ENCODE measurements around the gene PRELP. TPM values are rescaled to one million over a fixed set of nuclear protein-coding genes. Genes with fewer than 3 reads are reported as not detected.

The PRELP gene
- total and polyA plus RNA-seq, 2 donors (not counting 1 experiment from before 2014, with no cell fraction given): not detected

- H3K27ac Mint-ChIP-seq: no peak overlapping the region
- 88% methylated on average over 6 of the region's 9 CpGs for WGBS (ENCODE audit: insufficient coverage)
- H3K4me1 Mint-ChIP-seq: peaks cover 8% of the 10 kb centered on the region
- POLR2A ChIA-PET: no interaction called here
- Histone ChIP-seq H3K4me2 (replicated peaks; ENCODE audit: low read depth, low read length, poor library complexity, severe bottlenecking) (no peak overlapping the region), H4K20me1 (ENCODE audit: control insufficient read depth, insufficient read depth, low read length, poor library complexity, severe bottlenecking) (no peaks in the 10 kb centered on the region), H2AFZ (ENCODE audit: insufficient read depth, low read depth, low read length, poor library complexity, severe bottlenecking) (no peak overlapping the region), H3K9me3 (ENCODE audit: control extremely low read depth in 1 of 3, control insufficient read depth in 2 of 3, insufficient read depth in 1 of 3, low read length in 2 of 3) (peaks cover 0 to 7% (median 0%) of the 10 kb centered on the region in 3 donors), H3K27me3 (replicated peaks in 1 of 4; ENCODE audit: control extremely low read depth in 1 of 4, control insufficient read depth in 3 of 4, insufficient read depth in 4 of 4, low read length in 3 of 4) (peaks cover 0 to 8% (median 0%) of the 10 kb centered on the region in 4 experiments), H3K4me1 (ENCODE audit: control insufficient read depth in 2 of 2, insufficient read depth in 2 of 2, low read length in 2 of 2) (peaks cover 2 to 6% of the 10 kb centered on the region in 2 donors), H3K79me2 (ENCODE audit: control insufficient read depth, insufficient read depth, low read length) (no peaks in the 10 kb centered on the region), H3K36me3 (replicated peaks in 1 of 2; ENCODE audit: control extremely low read depth in 1 of 2, control insufficient read depth in 1 of 2, extremely low read depth in 1 of 2, insufficient read depth in 2 of 2, low read length in 1 of 2) (no peaks in the 10 kb centered on the region), H3K27ac (ENCODE audit: low read length in 2 of 2) (no peak overlapping the region), H3K4me3 (ENCODE audit: control extremely low read depth in 1 of 5, extremely low read depth in 1 of 5, insufficient read depth in 1 of 5, low read depth in 2 of 5, low read length in 4 of 5) (no peak overlapping the region), H3K9ac (ENCODE audit: low read length) (no peak overlapping the region)
- no peak overlapping the region for H3K4me3 Mint-ChIP-seq
- ATAC-seq (ENCODE audit: low read depth) (no peak), DNase-seq (no peak)
- peaks cover 8% of the 10 kb centered on the region for H3K27me3 Mint-ChIP-seq
- H3K9me3 Mint-ChIP-seq (ENCODE audit: insufficient read depth): peaks cover 5% of the 10 kb centered on the region
- intact Hi-C loops (cut with micrococcal nuclease): no loop called here
- TF ChIP-seq EZH2 (IDR thresholded peaks at IDR 0.05; ENCODE audit: borderline replicate concordance, insufficient read depth, low read depth, low read length, poor library complexity, severe bottlenecking): no peak
- TF ChIP-seq CTCF (IDR thresholded peaks at IDR 0.05): no peak
- CTCF ChIA-PET: no interaction called here
These were observed 27.0 kb upstream of the PRELP start for GRCh38 chr1:203448521-203449061.

GRCh38 chr1:203450001-203450400 is 25.6 kb upstream of the PRELP start:
- Histone ChIP-seq H4K20me1 (ENCODE audit: control insufficient read depth, insufficient read depth, low read length, poor library complexity, severe bottlenecking) (no peaks in the 10 kb centered on the region), H3K9ac (ENCODE audit: low read length) (no peak overlapping the region), H3K4me2 (replicated peaks; ENCODE audit: low read depth, low read length, poor library complexity, severe bottlenecking) (no peak overlapping the region), H3K27me3 (replicated peaks in 1 of 4; ENCODE audit: control extremely low read depth in 1 of 4, control insufficient read depth in 3 of 4, insufficient read depth in 4 of 4, low read length in 3 of 4) (peaks cover 0 to 8% (median 0%) of the 10 kb centered on the region in 4 experiments), H3K9me3 (ENCODE audit: control extremely low read depth in 1 of 3, control insufficient read depth in 2 of 3, insufficient read depth in 1 of 3, low read length in 2 of 3) (peaks cover 0 to 7% (median 0%) of the 10 kb centered on the region in 3 donors), H3K27ac (ENCODE audit: low read length in 2 of 2) (no peak overlapping the region), H3K4me1 (ENCODE audit: control insufficient read depth in 2 of 2, insufficient read depth in 2 of 2, low read length in 2 of 2) (peaks cover 8 to 14% of the 10 kb centered on the region in 2 donors), H3K36me3 (replicated peaks in 1 of 2; ENCODE audit: control extremely low read depth in 1 of 2, control insufficient read depth in 1 of 2, extremely low read depth in 1 of 2, insufficient read depth in 2 of 2, low read length in 1 of 2) (no peaks in the 10 kb centered on the region), H2AFZ (ENCODE audit: insufficient read depth, low read depth, low read length, poor library complexity, severe bottlenecking) (no peak overlapping the region), H3K79me2 (ENCODE audit: control insufficient read depth, insufficient read depth, low read length) (no peaks in the 10 kb centered on the region), H3K4me3 (ENCODE audit: control extremely low read depth in 1 of 5, extremely low read depth in 1 of 5, insufficient read depth in 1 of 5, low read depth in 2 of 5, low read length in 4 of 5) (no peak overlapping the region)
- ChIA-PET CTCF (interaction anchor here (0.9 to 2.4 kb wide), 4 partner anchors 110 to 271 kb away, joined by 3 to 8 read pairs (median 4); no protein-coding TSS in a partner anchor), POLR2A (no interaction called here)
- no peak for ATAC-seq (ENCODE audit: low read depth)
- TF ChIP-seq EZH2 (IDR thresholded peaks at IDR 0.05; ENCODE audit: borderline replicate concordance, insufficient read depth, low read depth, low read length, poor library complexity, severe bottlenecking): no peak
- no peak for TF ChIP-seq CTCF (IDR thresholded peaks at IDR 0.05)
- Mint-ChIP-seq H3K27ac (no peak overlapping the region), H3K9me3 (ENCODE audit: insufficient read depth) (peaks cover 4% of the 10 kb centered on the region), H3K27me3 (peaks cover 8% of the 10 kb centered on the region), H3K4me1 (peaks cover 12% of the 10 kb centered on the region), H3K4me3 (no peak overlapping the region)
- no CpG with 5 or more reads among the region's 1 CpG for WGBS (ENCODE audit: insufficient coverage)
- DNase-seq: no peak
- intact Hi-C loops (cut with micrococcal nuclease): no loop called here

All from B cell (primary cell).